ENCODE data around the gene ZBTB44.
"Not testable (repeated sequence)": the region's sequence is repeated elsewhere in the genome, so short reads cannot be mapped to it uniquely, and the experiment has no call there.

ZBTB44 gene

GRCh38 chr11:130312046-130312445, 2.7 kb downstream of the ZBTB44 start:
- DNase-seq (ENCODE audit: low read depth, low spot score) = no peak

GRCh38 chr11:130310622-130311021, 4.1 kb downstream of the ZBTB44 start:
- DNase-seq (ENCODE audit: low read depth, low spot score) = no peak

- DNase-seq (ENCODE audit: low read depth, low spot score) = no peak
Measured at GRCh38 chr11:130308886-130309285, 5.8 kb downstream of the ZBTB44 start.

GRCh38 chr11:130308059-130308458, 6.7 kb downstream of the ZBTB44 start:
- DNase-seq (ENCODE audit: low read depth, low spot score) = no peak

- DNase-seq (ENCODE audit: low read depth, low spot score) = no peak
Measured at GRCh38 chr11:130304651-130305050, 10.1 kb downstream of the ZBTB44 start.

GRCh38 chr11:130301002-130301401, 13.7 kb downstream of the ZBTB44 start:
- no peak for DNase-seq (ENCODE audit: low read depth, low spot score)

- DNase-seq (ENCODE audit: low read depth, low spot score) = no peak
Measured at GRCh38 chr11:130300567-130300966, 14.2 kb downstream of the ZBTB44 start.

GRCh38 chr11:130299978-130300377, 14.7 kb downstream of the ZBTB44 start:
- DNase-seq (ENCODE audit: low read depth, low spot score) = no peak

- DNase-seq (ENCODE audit: low read depth, low spot score) = peak; percentile 18
Measured at GRCh38 chr11:130295657-130296056, 19.1 kb downstream of the ZBTB44 start.

- DNase-seq (ENCODE audit: low read depth, low spot score) = no peak
Measured at GRCh38 chr11:130282111-130282510, 32.6 kb downstream of the ZBTB44 start.

GRCh38 chr11:130281341-130281740, 33.4 kb downstream of the ZBTB44 start:
- DNase-seq (ENCODE audit: low read depth, low spot score) = not testable (repeated sequence)

GRCh38 chr11:130279989-130280388, 34.7 kb downstream of the ZBTB44 start:
- DNase-seq (ENCODE audit: low read depth, low spot score) = no peak

GRCh38 chr11:130278745-130279144, 36.0 kb downstream of the ZBTB44 start:
- DNase-seq (ENCODE audit: low read depth, low spot score) = no peak

GRCh38 chr11:130278151-130278550, 36.6 kb downstream of the ZBTB44 start:
- DNase-seq (ENCODE audit: low read depth, low spot score) = no peak

GRCh38 chr11:130272336-130272735, 42.4 kb downstream of the ZBTB44 start:
- DNase-seq (ENCODE audit: low read depth, low spot score) = no peak

- DNase-seq (ENCODE audit: low read depth, low spot score) = no peak
Measured at GRCh38 chr11:130269326-130269943, 45.3 kb downstream of the ZBTB44 start.

GRCh38 chr11:130263351-130263750, 51.4 kb downstream of the ZBTB44 start:
- DNase-seq (ENCODE audit: low read depth, low spot score) = no peak

- DNase-seq (ENCODE audit: low read depth, low spot score) = no peak
Measured at GRCh38 chr11:130262424-130262823, 52.3 kb downstream of the ZBTB44 start.

- no peak for DNase-seq (ENCODE audit: low read depth, low spot score)
Measured at GRCh38 chr11:130261571-130261970, 53.1 kb downstream of the ZBTB44 start.

GRCh38 chr11:130260742-130261141, 54.0 kb downstream of the ZBTB44 start:
- no peak for DNase-seq (ENCODE audit: low read depth, low spot score)

GRCh38 chr11:130260080-130260627, 54.6 kb downstream of the ZBTB44 start:
- no peak for DNase-seq (ENCODE audit: low read depth, low spot score)

GRCh38 chr11:130251763-130252162, 63.0 kb downstream of the ZBTB44 start:
- DNase-seq (ENCODE audit: low read depth, low spot score) = not testable (repeated sequence)

- peak; percentile 6 for DNase-seq (ENCODE audit: low read depth, low spot score)
Measured at GRCh38 chr11:130249929-130250328, 64.8 kb downstream of the ZBTB44 start.

- no peak for DNase-seq (ENCODE audit: low read depth, low spot score)
Measured at GRCh38 chr11:130249371-130249770, 65.3 kb downstream of the ZBTB44 start.

Measured in ELF-1 (cell line).